HG03045 (cell line): ENCODE measurements around the gene LILRB2.
"Not testable (repeated sequence)": the region's sequence is repeated elsewhere in the genome, so short reads cannot be mapped to it uniquely, and the experiment has no call there.

Source experiments
- ATAC-seq: cut with Tn5 transposase; IDR thresholded peaks from one replicate; pipeline ENCODE4 v1.9.1; 2021; ENCODE audit warnings: mild to moderate bottlenecking, moderate library complexity; ENCODE audit not compliant: unreplicated experiment

The LILRB2 gene

GRCh38 chr19:54275951-54276350 lies 5.0 kb downstream of the LILRB2 start:
- ATAC-seq: no peak

DNA sequence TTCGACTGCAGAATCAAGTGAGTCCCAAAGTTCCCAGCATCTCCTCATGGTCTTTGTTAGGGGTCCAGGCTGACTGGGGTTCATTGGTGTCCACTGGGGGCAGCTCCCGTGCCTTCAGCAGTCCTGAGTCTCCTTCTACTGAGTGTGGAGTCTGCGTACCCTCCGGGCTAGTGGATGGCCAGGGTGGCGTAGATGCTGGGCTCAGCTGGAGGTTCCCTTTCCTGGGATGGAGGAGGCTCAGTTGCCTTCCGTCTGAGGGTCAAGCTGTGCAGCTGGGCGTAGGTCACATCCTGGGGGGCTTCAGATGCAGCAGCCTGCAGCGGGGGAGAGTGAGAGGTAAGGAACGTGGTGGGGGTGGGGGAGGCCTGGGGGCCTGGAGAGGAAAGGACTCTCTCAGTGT lies 6.4 kb downstream of the LILRB2 start:
- not testable (repeated sequence) for ATAC-seq

DNA sequence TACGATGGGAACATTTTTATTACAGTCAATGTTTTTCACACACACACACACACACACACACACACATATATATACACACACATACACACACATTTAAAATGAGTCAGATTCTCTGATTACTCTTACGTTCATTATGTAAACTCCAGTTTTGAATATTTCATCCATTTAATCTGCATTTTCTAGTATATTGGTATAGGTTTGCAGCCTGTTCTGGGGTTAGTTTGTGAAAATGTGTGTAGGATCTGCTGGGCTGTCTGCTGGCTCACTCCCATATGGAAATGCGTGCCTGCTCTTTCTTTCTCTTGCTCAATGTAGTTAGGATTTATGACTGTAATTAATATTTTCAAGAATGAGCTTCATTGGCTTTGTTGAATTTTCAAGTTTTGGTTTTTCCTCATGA lies 7.1 kb downstream of the LILRB2 start:
- ATAC-seq: no peak

GRCh38 chr19:54272181-54272580 lies 8.7 kb downstream of the LILRB2 start:
- ATAC-seq: not testable (repeated sequence)

DNA sequence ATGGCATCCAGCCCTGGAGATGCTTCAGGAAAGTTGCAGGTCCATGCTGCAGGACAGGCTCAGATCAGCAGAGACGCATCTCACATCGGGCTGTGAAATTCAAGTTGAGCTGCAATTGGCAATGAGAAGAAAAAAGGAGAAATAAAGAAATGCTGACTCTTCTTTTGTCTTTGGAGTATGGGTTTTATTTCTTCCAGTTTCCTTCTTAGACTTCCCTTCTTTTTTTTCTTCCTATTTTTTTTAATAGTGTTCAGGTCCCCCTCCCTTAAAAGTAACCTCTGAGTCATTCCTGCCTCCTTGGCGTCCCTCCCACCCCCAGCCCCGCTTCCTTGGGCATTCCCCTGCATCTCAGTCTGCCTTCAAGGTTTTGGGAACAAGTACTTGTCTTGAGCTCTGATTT lies 9.3 kb downstream of the LILRB2 start:
- ATAC-seq: not testable (repeated sequence)

DNA sequence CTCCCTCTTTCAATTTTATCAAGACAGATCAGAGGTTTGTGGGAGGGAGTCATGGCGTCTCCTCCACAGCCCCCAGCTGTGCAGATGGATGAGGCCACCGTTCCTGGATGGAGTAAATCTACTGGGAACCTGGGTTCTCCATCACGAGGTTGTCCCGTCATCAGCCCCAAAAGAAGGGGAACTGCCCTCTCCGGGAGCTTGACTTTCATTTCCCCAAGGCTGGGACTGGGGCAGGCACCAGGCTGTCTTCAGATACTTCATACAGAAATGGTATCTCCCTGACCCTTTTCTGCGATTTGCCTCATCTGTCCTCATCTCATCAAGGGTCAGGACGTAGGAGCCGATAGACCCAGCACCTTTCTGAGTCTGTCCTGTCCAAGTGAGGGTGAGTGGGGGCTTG lies 9.8 kb downstream of the LILRB2 start:
- no peak for ATAC-seq

DNA sequence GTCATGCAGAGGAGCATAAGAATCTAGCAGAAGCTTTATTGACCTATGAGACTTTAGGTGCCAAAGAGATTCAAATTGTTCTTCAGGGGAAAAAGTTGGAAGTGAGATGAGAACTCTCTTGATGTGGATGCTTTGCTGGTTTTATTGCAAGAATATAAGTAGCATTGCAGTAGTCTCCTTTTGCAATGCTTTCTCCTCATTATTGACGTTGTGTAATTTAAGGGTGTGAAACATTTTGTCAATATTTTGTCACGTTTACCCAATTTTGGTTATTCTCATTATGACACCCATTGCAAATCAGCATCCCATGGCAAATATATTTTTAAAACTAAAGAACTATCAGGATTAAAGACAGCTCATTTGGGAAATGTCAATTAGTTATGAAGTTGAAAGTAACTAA lies 12.0 kb downstream of the LILRB2 start:
- no peak for ATAC-seq

DNA sequence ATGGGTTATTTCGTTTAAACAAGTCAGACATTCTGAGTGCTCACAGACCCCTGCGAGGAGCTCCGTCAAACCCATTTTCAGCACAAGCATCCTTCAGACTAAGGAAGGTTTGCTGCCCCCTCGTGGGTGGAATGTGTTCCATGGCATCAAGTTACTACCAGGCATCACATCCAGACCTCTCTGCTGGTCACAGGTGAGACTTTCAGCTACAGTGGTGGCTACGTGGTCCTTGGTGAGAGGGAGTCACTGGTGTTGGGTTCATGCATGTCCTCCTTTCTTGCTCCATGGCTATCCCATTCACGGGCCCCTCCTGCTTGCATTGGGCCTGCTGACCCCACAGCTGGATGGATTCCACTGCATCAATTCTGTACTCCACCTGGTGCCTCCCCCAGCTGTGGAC lies 14.8 kb downstream of the LILRB2 start:
- no peak for ATAC-seq

GRCh38 chr19:54262470-54262869 lies 18.4 kb downstream of the LILRB2 start:
- ATAC-seq: no peak

- ATAC-seq: no peak
Measured at GRCh38 chr19:54262066-54262465, 18.8 kb downstream of the LILRB2 start.

DNA sequence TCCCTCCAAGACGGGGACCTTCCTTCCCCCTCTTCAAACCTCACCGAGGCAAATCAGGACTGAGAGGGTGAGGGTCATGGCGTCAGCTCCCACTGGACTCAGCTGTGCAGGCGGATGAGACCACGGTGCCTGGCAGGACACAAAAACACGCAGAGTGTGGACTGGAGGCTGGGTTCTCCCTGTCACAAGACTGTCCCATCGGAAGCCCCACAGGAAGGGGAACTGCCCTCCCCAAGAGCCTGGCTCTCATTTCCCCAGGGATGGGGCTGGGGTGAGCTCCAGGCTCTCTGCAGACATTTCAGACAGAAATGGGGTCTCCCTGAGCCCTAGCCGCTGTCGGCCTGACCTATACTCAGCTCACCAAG lies 23.8 kb downstream of the LILRB2 start, which contains the start of gene LILRB5:
Gene LILRB5, minus strand, starts transcription at position 158 of the 365 bp plus-strand sequence. Its CDS starts 80 bp downstream, at position 78.
- ATAC-seq: no peak

GRCh38 chr19:54256250-54257115 lies 24.4 kb downstream of the LILRB2 start:
- no peak for ATAC-seq

DNA sequence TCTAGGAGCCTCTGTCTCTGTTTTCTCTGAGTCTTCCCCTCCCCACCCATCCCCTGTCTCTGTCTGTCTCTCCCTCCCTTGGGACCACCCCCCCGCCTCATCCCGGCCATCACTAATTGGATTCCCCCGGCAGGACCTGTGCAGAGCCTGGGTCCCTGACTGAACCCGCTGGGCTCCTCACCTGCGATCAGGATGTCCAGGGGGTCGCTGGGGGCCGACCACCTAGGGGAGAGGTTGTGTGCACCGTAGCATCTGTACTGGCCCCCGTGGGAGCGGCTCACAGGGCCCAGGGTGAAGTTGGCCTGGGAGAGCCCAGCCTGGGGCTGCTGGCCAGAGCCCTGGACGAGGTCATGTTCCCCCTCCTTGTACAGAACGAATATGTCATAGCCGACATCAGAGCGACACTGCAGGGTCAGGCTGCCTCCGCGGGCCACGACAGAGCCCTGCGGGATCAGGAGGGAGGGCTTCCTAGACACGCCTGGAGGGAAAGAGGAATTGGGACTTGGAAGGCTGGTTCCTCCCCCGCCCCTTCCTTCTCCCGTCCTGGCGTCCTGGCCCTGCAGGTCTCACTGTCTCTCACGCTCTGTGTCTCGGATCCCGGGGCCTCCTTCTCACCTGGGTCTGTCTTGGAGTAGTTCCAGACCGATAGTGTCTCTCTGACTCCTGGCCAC lies 25.7 kb downstream of the LILRB2 start:
- ATAC-seq: no peak

GRCh38 chr19:54254195-54254906 lies 26.6 kb downstream of the LILRB2 start:
- ATAC-seq: no peak

DNA sequence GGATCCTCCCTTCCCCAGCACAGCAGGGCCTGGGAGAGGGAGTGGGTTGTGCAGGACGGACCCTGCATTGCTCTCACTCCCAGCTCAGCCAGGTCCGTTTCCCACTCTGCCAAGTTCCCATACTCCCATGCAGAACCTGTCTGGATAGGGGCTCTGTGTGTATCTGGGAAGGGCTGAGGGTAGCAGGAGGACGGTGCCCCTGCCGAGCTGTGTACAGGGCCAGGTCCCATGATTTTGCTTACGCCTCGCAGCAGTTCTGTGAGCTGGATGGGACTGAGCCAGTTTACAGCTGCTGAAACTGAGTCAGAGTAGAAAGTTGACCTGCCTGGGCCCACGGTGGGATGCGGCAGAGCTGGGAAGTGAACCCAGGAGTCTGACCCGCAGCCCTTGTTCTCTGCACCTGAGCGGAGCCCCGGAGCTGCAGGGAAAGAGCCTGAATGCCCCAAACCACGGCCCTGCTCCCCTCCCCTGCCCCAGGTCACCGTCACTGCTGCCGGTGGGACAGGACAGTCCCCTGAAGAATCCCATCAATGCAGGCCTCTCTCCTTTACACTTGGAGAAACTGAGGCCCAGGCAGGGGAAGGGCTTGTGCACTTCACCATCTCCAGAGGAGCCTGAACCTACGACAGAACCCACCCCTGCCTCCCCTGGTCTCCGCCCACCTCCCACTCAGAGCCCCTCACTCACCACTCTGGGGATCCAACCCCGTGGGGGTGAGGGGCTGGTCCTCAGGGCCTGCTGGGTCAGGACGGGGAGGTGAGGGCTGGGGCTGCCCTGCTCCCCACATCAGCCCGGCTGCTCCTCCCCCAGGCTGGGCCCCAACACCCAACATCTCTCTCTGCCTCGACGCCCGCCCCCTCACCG lies 27.3 kb downstream of the LILRB2 start:
- ATAC-seq: no peak

- ATAC-seq: no peak
Measured at GRCh38 chr19:54252845-54253244, 28.1 kb downstream of the LILRB2 start.

DNA sequence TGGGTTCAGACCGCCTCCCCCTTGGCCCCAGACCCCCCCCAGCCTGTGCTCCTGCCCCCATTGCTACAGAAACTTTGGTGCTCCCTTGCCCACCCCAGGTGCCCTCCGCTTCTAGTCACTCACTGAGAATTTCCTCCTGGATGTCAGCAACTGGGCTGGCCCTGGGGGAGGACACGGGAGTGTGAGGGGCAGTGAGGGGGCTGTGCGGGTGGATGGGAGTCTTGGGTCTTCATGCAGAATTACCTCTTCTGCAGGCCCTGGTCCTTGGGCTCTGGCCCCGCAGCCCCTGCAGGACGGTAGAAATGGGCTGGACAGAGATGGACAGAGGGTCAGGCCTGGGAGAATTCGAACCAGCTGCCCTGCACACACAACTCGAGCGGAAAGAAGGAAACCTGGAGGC lies 28.7 kb downstream of the LILRB2 start:
- ATAC-seq: no peak

- no peak for ATAC-seq
Measured at GRCh38 chr19:54248016-54248601, 32.8 kb downstream of the LILRB2 start.

- ATAC-seq: no peak
Measured at GRCh38 chr19:54247106-54247930, 33.6 kb downstream of the LILRB2 start.
